Measurements from ENCODE around the gene ZNRF2. TPM values are rescaled to one million over a fixed set of nuclear protein-coding genes. Genes with fewer than 3 reads are reported as not detected.
A peak's percentile ranks its signal among the peaks of the same experiment; 100 is the strongest.
"Not testable (repeated sequence)": the region's sequence is repeated elsewhere in the genome, so short reads cannot be mapped to it uniquely, and the experiment has no call there.

ZNRF2 gene
- total RNA-seq, 1 donor from 2014 or later, result 37.7 TPM

GRCh38 chr7:30260246-30260768, 24.1 kb upstream of the ZNRF2 start:
- TF ChIP-seq EZH2 (IDR thresholded peaks at IDR 0.05) (no peak), EZH2phosphoT487 (IDR thresholded peaks at IDR 0.05) (no peak)
- Mint-ChIP-seq H3K9me3 (no peaks in the 10 kb centered on the region), H3K27me3 (ENCODE audit: insufficient read depth, low read depth) (peaks cover 2% of the 10 kb centered on the region), H3K4me3 (no peak overlapping the region), H3K36me3 (no peaks in the 10 kb centered on the region), H3K4me1 (no peaks in the 10 kb centered on the region), H3K27ac (no peak overlapping the region)
- no peak overlapping the region for H3K9ac ChIP-seq
- no peaks in the 10 kb centered on the region for H3F3A ChIP-seq (ENCODE audit: low read depth)
- DNase-seq (ENCODE audit: low spot score), result no peak
- no peaks in the 10 kb centered on the region for H3K9me3 ChIP-seq (ENCODE audit: low read depth)
- H3K4me2 ChIP-seq, result no peak overlapping the region
- H3K27me3 ChIP-seq, result no peaks in the 10 kb centered on the region
- H2AFZ ChIP-seq (replicated peaks), result no peak overlapping the region
- no peak overlapping the region for H3K4me3 ChIP-seq
- H3K36me3 ChIP-seq, result no peaks in the 10 kb centered on the region
- H3K4me1 ChIP-seq, result peaks cover 4% of the 10 kb centered on the region
- H3K27ac ChIP-seq, result no peak overlapping the region
- no peaks in the 10 kb centered on the region for H4K20me1 ChIP-seq (ENCODE audit: low read depth)
- H3K79me2 ChIP-seq (ENCODE audit: low read depth), result no peaks in the 10 kb centered on the region

- Histone ChIP-seq H3K4me1 (peaks cover 4% of the 10 kb centered on the region), H2AFZ (replicated peaks) (peak overlapping the region; percentile 78), H3K4me3 (no peak overlapping the region), H3F3A (ENCODE audit: low read depth) (no peaks in the 10 kb centered on the region), H4K20me1 (ENCODE audit: low read depth) (no peaks in the 10 kb centered on the region), H3K9me3 (ENCODE audit: low read depth) (no peaks in the 10 kb centered on the region), H3K27ac (no peak overlapping the region), H3K27me3 (no peaks in the 10 kb centered on the region), H3K36me3 (no peaks in the 10 kb centered on the region), H3K4me2 (no peak overlapping the region), H3K9ac (no peak overlapping the region), H3K79me2 (ENCODE audit: low read depth) (no peaks in the 10 kb centered on the region)
- Mint-ChIP-seq H3K4me1 (no peaks in the 10 kb centered on the region), H3K36me3 (no peaks in the 10 kb centered on the region), H3K27ac (no peak overlapping the region), H3K4me3 (no peak overlapping the region), H3K27me3 (ENCODE audit: insufficient read depth, low read depth) (peaks cover 2% of the 10 kb centered on the region), H3K9me3 (no peaks in the 10 kb centered on the region)
- TF ChIP-seq CTCF (IDR thresholded peaks at IDR 0.05) (no peak), EZH2phosphoT487 (IDR thresholded peaks at IDR 0.05) (no peak), EZH2 (IDR thresholded peaks at IDR 0.05) (no peak)
- DNase-seq (ENCODE audit: low spot score), result no peak
Observed at GRCh38 chr7:30263090-30263710, 21.2 kb upstream of the ZNRF2 start.

- Histone ChIP-seq H3K4me2 (no peak overlapping the region), H3K9me3 (ENCODE audit: low read depth) (no peaks in the 10 kb centered on the region), H3K36me3 (no peaks in the 10 kb centered on the region), H3K27me3 (no peaks in the 10 kb centered on the region), H3K79me2 (ENCODE audit: low read depth) (no peaks in the 10 kb centered on the region), H2AFZ (replicated peaks) (no peak overlapping the region), H3K27ac (no peak overlapping the region), H3F3A (ENCODE audit: low read depth) (no peaks in the 10 kb centered on the region), H3K9ac (no peak overlapping the region), H3K4me3 (no peak overlapping the region), H3K4me1 (peaks cover 4% of the 10 kb centered on the region), H4K20me1 (ENCODE audit: low read depth) (no peaks in the 10 kb centered on the region)
- Mint-ChIP-seq H3K4me1 (no peaks in the 10 kb centered on the region), H3K4me3 (no peak overlapping the region), H3K36me3 (no peaks in the 10 kb centered on the region), H3K27me3 (ENCODE audit: insufficient read depth, low read depth) (peaks cover 2% of the 10 kb centered on the region), H3K27ac (no peak overlapping the region), H3K9me3 (no peaks in the 10 kb centered on the region)
- no peak for DNase-seq (ENCODE audit: low spot score)
- TF ChIP-seq EZH2phosphoT487 (IDR thresholded peaks at IDR 0.05), result no peak
- TF ChIP-seq EZH2 (IDR thresholded peaks at IDR 0.05), result no peak
- TF ChIP-seq CTCF (IDR thresholded peaks at IDR 0.05), result no peak
Observed at GRCh38 chr7:30264052-30264451, 20.3 kb upstream of the ZNRF2 start.

- H3K4me1 Mint-ChIP-seq; H3K4me3 ChIP-seq; H2AFZ ChIP-seq (replicated peaks); H4K20me1 ChIP-seq (ENCODE audit: low read depth); H3K4me3 Mint-ChIP-seq; H3K9me3 ChIP-seq (ENCODE audit: low read depth); H3K27ac Mint-ChIP-seq; H3K4me2 ChIP-seq; H3K4me1 ChIP-seq; H3K9ac ChIP-seq; H3K9me3 Mint-ChIP-seq; H3K27me3 Mint-ChIP-seq (ENCODE audit: insufficient read depth, low read depth); H3K27ac ChIP-seq; H3K36me3 ChIP-seq; H3K79me2 ChIP-seq (ENCODE audit: low read depth); DNase-seq (ENCODE audit: low spot score); H3K36me3 Mint-ChIP-seq; H3K27me3 ChIP-seq; H3F3A ChIP-seq (ENCODE audit: low read depth): not testable (repeated sequence)
Observed at GRCh38 chr7:30265189-30265588, 19.2 kb upstream of the ZNRF2 start.

Measured in neural progenitor cell (in vitro differentiated cells).